HL-60 (cell line): ENCODE data around the gene COL21A1.

ENCODE experiments used
- GABPA ChIP-seq: IDR thresholded peaks from 2 replicates; pipeline ENCODE4 v1.6.1; 2012; ENCODE audit warnings: low read depth
- POLR2AphosphoS5 ChIP-seq: IDR thresholded peaks from 2 replicates; pipeline ENCODE4 v1.6.1; 2012; ENCODE audit warnings: low read depth
- SPI1 ChIP-seq: IDR thresholded peaks from 2 replicates; pipeline ENCODE4 v1.6.1; 2012; ENCODE audit warnings: low read depth, mild to moderate bottlenecking, borderline replicate concordance
- TF ChIP-seq, protein P1 (sequence below): IDR thresholded peaks from one replicate; pipeline ENCODE4 v1.5.1; 2011; ENCODE audit warnings: low read length, control low read depth, inconsistent platforms; ENCODE audit not compliant: insufficient read depth
- TF ChIP-seq, protein P2 (sequence below): IDR thresholded peaks from 2 replicates; pipeline ENCODE4 v1.6.1; 2012; ENCODE audit warnings: low read depth; ENCODE audit not compliant: insufficient replicate concordance

DNA sequence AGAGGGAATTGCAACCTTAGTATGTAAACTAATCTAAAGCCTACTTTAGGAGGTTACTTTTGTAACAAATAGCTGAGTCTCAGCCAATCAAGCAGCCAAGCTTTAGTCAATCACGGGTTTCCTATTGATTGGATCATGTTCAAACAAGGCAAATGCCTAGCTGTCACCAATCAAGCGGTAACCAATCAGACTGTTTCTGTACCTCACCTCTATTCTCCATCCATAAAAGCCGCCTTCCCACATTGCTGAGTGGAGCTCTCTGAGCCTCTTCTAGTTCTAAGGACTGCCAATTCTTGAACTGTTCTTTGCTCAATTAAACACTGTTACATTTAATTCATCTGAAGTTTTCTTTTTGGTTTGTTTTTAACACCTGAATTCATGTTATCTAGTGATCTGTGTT lies 223.6 kb downstream of the COL21A1 start:
- TF ChIP-seq, protein P1, sequence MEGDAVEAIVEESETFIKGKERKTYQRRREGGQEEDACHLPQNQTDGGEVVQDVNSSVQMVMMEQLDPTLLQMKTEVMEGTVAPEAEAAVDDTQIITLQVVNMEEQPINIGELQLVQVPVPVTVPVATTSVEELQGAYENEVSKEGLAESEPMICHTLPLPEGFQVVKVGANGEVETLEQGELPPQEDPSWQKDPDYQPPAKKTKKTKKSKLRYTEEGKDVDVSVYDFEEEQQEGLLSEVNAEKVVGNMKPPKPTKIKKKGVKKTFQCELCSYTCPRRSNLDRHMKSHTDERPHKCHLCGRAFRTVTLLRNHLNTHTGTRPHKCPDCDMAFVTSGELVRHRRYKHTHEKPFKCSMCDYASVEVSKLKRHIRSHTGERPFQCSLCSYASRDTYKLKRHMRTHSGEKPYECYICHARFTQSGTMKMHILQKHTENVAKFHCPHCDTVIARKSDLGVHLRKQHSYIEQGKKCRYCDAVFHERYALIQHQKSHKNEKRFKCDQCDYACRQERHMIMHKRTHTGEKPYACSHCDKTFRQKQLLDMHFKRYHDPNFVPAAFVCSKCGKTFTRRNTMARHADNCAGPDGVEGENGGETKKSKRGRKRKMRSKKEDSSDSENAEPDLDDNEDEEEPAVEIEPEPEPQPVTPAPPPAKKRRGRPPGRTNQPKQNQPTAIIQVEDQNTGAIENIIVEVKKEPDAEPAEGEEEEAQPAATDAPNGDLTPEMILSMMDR: no peak
- TF ChIP-seq, protein P2, sequence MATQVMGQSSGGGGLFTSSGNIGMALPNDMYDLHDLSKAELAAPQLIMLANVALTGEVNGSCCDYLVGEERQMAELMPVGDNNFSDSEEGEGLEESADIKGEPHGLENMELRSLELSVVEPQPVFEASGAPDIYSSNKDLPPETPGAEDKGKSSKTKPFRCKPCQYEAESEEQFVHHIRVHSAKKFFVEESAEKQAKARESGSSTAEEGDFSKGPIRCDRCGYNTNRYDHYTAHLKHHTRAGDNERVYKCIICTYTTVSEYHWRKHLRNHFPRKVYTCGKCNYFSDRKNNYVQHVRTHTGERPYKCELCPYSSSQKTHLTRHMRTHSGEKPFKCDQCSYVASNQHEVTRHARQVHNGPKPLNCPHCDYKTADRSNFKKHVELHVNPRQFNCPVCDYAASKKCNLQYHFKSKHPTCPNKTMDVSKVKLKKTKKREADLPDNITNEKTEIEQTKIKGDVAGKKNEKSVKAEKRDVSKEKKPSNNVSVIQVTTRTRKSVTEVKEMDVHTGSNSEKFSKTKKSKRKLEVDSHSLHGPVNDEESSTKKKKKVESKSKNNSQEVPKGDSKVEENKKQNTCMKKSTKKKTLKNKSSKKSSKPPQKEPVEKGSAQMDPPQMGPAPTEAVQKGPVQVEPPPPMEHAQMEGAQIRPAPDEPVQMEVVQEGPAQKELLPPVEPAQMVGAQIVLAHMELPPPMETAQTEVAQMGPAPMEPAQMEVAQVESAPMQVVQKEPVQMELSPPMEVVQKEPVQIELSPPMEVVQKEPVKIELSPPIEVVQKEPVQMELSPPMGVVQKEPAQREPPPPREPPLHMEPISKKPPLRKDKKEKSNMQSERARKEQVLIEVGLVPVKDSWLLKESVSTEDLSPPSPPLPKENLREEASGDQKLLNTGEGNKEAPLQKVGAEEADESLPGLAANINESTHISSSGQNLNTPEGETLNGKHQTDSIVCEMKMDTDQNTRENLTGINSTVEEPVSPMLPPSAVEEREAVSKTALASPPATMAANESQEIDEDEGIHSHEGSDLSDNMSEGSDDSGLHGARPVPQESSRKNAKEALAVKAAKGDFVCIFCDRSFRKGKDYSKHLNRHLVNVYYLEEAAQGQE: no peak
- no peak for TF ChIP-seq POLR2AphosphoS5
- no peak for TF ChIP-seq SPI1
- no peak for TF ChIP-seq GABPA
